ENCODE measurements around the gene MACROH2A2.
"Not testable (repeated sequence)": the region's sequence is repeated elsewhere in the genome, so short reads cannot be mapped to it uniquely, and the experiment has no call there.

The MACROH2A2 gene

GRCh38 chr10:70070834-70071233 lies 18.2 kb downstream of the MACROH2A2 start:
- TF ChIP-seq ELF4 (IDR thresholded peaks at IDR 0.05) (no peak), FOXK2 (IDR thresholded peaks at IDR 0.05) (no peak), ARNT (IDR thresholded peaks at IDR 0.05) (no peak), NFRKB (IDR thresholded peaks at IDR 0.05) (no peak), FOXA1 (IDR thresholded peaks at IDR 0.05) (no peak), L3MBTL2 (conservative IDR thresholded peaks at IDR 0.05) (no peak), CTBP1 (IDR thresholded peaks at IDR 0.05; ENCODE audit: borderline replicate concordance) (no peak), SP1 (IDR thresholded peaks at IDR 0.05) (no peak), SUZ12 (IDR thresholded peaks at IDR 0.05) (no peak), HDGF (IDR thresholded peaks at IDR 0.05; ENCODE audit: borderline replicate concordance) (no peak), BHLHE40 (IDR thresholded peaks at IDR 0.05; ENCODE audit: borderline replicate concordance) (no peak), TARDBP (IDR thresholded peaks at IDR 0.05) (no peak), ZNF384 (IDR thresholded peaks at IDR 0.05) (no peak), PKNOX1 (IDR thresholded peaks at IDR 0.05) (no peak), FOXM1 (IDR thresholded peaks at IDR 0.05; ENCODE audit: borderline replicate concordance) (no peak)
- CTCF ChIA-PET: no interaction called here
- no peak for DNase-seq (ENCODE audit: extremely low spot score)
- POLR2A ChIA-PET: no interaction called here

- no peak for DNase-seq (ENCODE audit: extremely low spot score)
- ChIA-PET POLR2A (no interaction called here), CTCF (no interaction called here)
- TF ChIP-seq ZNF384 (IDR thresholded peaks at IDR 0.05): no peak
- no peak for TF ChIP-seq TARDBP (IDR thresholded peaks at IDR 0.05)
- no peak for TF ChIP-seq BHLHE40 (IDR thresholded peaks at IDR 0.05; ENCODE audit: borderline replicate concordance)
- no peak for TF ChIP-seq CTBP1 (IDR thresholded peaks at IDR 0.05; ENCODE audit: borderline replicate concordance)
- no peak for TF ChIP-seq ARNT (IDR thresholded peaks at IDR 0.05)
- no peak for TF ChIP-seq LEF1 (IDR thresholded peaks at IDR 0.05; ENCODE audit: borderline replicate concordance)
- no peak for TF ChIP-seq ELF4 (IDR thresholded peaks at IDR 0.05)
- no peak for TF ChIP-seq FOXK2 (IDR thresholded peaks at IDR 0.05)
- no peak for TF ChIP-seq L3MBTL2 (conservative IDR thresholded peaks at IDR 0.05)
- no peak for TF ChIP-seq PKNOX1 (IDR thresholded peaks at IDR 0.05)
These were observed 21.5 kb downstream of the MACROH2A2 start for GRCh38 chr10:70074165-70074564.

GRCh38 chr10:70074971-70075370 lies 22.3 kb downstream of the MACROH2A2 start:
- POLR2A ChIA-PET: no interaction called here
- CTCF ChIA-PET: no interaction called here
- DNase-seq (ENCODE audit: extremely low spot score): no peak
- TF ChIP-seq ZNF384 (IDR thresholded peaks at IDR 0.05) (no peak), BHLHE40 (IDR thresholded peaks at IDR 0.05; ENCODE audit: borderline replicate concordance) (no peak), L3MBTL2 (conservative IDR thresholded peaks at IDR 0.05) (no peak), NFRKB (IDR thresholded peaks at IDR 0.05) (no peak), PKNOX1 (IDR thresholded peaks at IDR 0.05) (no peak), FOXM1 (IDR thresholded peaks at IDR 0.05; ENCODE audit: borderline replicate concordance) (no peak), FOXK2 (IDR thresholded peaks at IDR 0.05) (no peak), TARDBP (IDR thresholded peaks at IDR 0.05) (no peak)

GRCh38 chr10:70078329-70078728 lies 25.7 kb downstream of the MACROH2A2 start:
- TF ChIP-seq ELF4 (IDR thresholded peaks at IDR 0.05) (no peak), SP1 (IDR thresholded peaks at IDR 0.05) (no peak), CTBP1 (IDR thresholded peaks at IDR 0.05; ENCODE audit: borderline replicate concordance) (no peak), PKNOX1 (IDR thresholded peaks at IDR 0.05) (no peak), SUZ12 (IDR thresholded peaks at IDR 0.05) (no peak), TARDBP (IDR thresholded peaks at IDR 0.05) (no peak), LEF1 (IDR thresholded peaks at IDR 0.05; ENCODE audit: borderline replicate concordance) (no peak), FOXM1 (IDR thresholded peaks at IDR 0.05; ENCODE audit: borderline replicate concordance) (no peak), NFRKB (IDR thresholded peaks at IDR 0.05) (no peak), BHLHE40 (IDR thresholded peaks at IDR 0.05; ENCODE audit: borderline replicate concordance) (no peak)
- no peak for DNase-seq (ENCODE audit: extremely low spot score)
- CTCF ChIA-PET: interaction anchor here (0.6 kb wide), 1 partner anchor 72 kb away, joined by 3 read pairs; no protein-coding TSS in a partner anchor
- POLR2A ChIA-PET: no interaction called here

- no peak for TF ChIP-seq FOXM1 (IDR thresholded peaks at IDR 0.05; ENCODE audit: borderline replicate concordance)
- TF ChIP-seq PKNOX1 (IDR thresholded peaks at IDR 0.05): no peak
- TF ChIP-seq NFRKB (IDR thresholded peaks at IDR 0.05): no peak
- TF ChIP-seq FOXA1 (IDR thresholded peaks at IDR 0.05): no peak
- no peak for TF ChIP-seq TARDBP (IDR thresholded peaks at IDR 0.05)
- TF ChIP-seq SP1 (IDR thresholded peaks at IDR 0.05): no peak
- no peak for TF ChIP-seq ARNT (IDR thresholded peaks at IDR 0.05)
- TF ChIP-seq CTBP1 (IDR thresholded peaks at IDR 0.05; ENCODE audit: borderline replicate concordance): no peak
- no peak for TF ChIP-seq BHLHE40 (IDR thresholded peaks at IDR 0.05; ENCODE audit: borderline replicate concordance)
- no peak for TF ChIP-seq SUZ12 (IDR thresholded peaks at IDR 0.05)
- no peak for TF ChIP-seq LEF1 (IDR thresholded peaks at IDR 0.05; ENCODE audit: borderline replicate concordance)
- no peak for TF ChIP-seq HDGF (IDR thresholded peaks at IDR 0.05; ENCODE audit: borderline replicate concordance)
- no peak for DNase-seq (ENCODE audit: extremely low spot score)
- ChIA-PET POLR2A (no interaction called here), CTCF (no interaction called here)
These were observed 26.3 kb downstream of the MACROH2A2 start for GRCh38 chr10:70078937-70079336.

- CTCF ChIA-PET: interaction anchor here (0.6 kb wide), 1 partner anchor 105 kb away, joined by 4 read pairs; no protein-coding TSS in a partner anchor
- DNase-seq (ENCODE audit: extremely low spot score); POLR2A ChIA-PET: not testable (repeated sequence)
These were observed 28.1 kb downstream of the MACROH2A2 start for GRCh38 chr10:70080789-70081188.

All from HEK293T (cell line).